NCI-H146 (cell line): ENCODE results near the gene MED12L.
A peak's percentile ranks its signal among the peaks of the same experiment; 100 is the strongest.
"Not testable (repeated sequence)": the region's sequence is repeated elsewhere in the genome, so short reads cannot be mapped to it uniquely, and the experiment has no call there.

ENCODE experiments used
- DNase-seq: peaks from one replicate; lab custom pipeline; 2025; lab: John Stamatoyannopoulos, UW

The MED12L gene

DNA sequence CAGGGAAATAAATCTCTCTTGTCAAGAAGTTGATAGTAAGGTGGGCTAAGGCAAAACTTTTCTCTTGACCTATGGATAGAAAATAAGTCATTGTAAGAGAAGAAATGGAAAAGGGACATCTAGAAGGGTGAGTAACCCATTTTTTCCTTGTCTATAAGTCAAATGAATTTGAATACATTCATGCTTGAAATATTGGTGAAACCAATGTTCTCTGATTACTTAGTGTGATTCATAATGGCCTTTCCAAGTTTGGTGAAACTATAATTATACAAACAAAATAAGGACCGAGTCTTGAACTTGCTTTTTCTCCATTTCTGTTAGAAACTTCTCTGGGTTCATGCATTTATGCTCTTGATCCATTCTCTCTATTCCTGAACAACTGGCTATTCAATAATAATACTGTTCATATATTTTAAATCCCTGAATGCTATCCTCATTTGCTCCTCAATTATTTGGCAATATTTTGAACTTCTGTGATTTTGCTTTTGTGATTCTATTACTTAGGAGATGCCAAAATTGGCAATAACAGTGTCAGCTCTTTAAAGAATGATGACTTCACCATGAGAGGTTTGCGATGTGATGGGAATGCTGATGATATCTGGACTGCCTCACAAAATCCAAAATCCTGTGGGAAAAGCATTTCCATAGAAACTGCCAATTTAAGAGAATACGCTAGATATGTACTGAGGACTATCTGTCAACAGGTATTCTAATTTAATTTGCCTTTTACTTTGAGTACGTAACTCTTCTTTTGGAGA is 286.8 kb downstream of the MED12L start:
- DNase-seq: no peak

DNA sequence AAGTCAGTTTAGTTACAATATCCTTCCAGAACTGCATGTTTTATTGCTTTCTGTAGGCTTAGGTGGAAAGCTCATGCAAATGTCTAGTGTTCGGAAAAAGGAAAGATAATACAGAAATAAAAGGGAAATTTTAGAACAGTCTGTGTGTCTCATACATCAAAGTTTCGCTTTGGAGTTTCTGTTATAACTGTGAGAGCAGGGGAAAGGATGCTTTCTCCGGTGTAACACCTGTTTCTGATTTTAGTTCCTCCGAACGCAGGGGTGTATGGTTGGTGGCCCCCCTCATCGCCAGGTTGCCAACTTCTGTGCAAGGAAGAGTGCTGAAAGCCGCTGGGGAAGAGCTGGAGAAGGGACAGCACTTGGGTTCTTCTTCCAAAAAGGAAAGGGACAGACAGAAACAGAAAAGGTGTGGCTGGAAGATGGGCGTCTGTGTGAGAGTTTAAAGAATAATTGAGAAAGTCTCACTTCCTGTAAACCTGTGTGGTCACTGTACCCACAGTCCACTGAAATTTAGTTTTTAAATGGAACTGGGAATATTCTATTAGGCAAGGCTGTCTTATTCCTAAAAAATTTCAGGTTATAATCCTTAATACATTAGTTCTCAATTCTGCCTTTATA is 292.4 kb downstream of the MED12L start:
- no peak for DNase-seq

DNA sequence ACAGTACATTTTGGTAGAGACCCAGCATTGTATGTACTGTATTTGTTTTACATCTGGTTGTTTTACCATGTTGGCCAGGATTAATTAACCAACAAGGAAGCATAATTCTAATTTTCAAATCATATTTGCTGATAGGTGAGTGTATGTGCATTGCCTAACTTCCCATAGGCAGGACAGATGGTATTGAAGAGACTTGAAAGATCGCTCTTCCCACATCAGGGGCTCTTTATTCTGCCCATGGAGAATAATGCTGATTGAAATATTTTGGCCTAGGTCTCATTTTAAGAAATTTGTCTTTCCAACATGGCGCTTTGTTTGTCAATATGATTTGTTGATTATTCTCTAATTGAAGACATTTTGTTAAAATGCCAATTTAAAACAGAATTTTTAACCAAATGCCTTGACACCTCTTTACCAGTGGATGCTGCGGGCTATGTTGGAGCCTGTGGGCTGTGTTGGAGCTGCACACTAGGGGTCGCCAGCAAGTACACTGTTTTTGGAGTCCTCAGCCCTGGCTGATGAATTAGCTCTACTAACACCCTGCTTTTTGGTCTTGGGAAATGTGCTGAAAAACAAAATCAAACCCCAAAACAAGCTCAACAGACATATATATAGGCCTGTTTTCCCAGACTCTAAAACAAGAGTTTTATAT is 293.7 kb downstream of the MED12L start:
- DNase-seq: peak; percentile 30

DNA sequence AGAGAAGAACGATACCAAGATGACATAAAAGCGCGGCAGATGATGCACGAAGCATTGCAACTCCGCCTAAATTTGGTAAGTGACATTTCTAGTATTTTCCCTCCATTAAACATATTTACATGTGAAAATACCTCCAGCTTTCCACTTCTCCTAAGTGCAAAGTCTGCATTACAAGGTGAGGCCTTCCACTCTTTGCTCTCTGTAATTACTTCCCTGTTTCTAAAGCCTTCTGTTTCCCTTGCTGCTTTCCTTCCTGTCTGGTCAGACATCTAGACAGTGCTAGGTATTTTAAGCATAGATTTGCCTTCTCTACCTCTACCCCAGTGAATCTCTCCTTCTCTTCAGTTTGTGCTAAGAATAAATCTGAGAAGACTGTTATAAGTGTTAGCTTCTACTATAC is 297.2 kb downstream of the MED12L start:
- no peak for DNase-seq

DNA sequence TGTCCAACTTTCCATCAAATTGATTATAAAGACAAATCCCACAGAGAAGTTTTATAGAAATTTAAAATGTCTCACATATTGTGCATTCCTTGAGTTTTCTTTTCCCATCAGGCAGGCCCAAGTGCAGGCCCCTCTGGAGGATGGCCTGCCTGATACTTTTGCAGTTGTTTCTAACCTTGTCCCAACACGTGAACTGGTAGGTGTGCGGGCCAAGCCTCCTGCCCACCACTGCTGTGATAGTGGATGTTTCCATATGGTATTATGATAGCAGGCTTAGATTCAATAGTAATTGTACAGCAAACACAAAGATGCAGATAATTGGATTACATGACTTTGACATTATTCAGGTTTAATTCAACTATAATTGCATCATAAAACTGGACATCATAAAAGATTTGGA is 297.6 kb downstream of the MED12L start:
- DNase-seq: peak; percentile 12

DNA sequence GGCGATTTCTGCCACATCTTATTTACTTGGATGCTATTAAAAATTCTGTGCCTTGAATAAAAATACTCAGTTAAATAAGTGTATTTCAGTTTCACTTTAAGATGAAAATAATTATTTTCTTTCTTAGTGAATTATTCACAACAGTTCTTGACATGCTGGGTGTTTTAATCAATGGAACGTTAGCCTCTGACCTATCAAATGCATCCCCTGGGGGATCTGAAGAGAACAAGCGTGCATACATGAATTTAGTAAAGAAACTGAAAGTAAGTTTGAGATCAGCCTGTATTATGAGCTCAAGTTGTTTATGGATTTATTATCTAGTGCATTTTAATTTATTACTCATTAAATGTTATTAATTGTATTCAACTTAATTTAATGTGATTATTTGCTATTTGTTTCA is 298.5 kb downstream of the MED12L start:
- no peak for DNase-seq

DNA sequence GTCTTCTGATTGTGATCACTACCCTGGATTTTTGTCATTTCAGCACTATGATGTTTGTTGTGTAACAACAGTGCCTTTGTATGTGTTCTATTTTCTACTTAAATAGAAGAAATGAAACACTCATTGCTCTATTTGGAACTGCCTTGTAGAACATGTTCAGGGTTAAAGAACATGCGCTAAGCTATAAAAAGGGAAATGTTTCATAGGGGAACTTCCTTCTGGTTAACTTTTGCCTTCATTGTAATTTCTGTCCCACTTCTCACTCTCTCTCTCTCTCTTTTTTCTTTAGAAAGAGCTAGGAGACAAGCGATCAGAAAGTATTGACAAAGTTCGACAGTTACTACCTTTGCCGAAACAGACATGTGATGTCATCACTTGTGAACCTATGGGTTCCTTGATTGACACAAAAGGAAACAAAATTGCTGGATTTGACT is 299.3 kb downstream of the MED12L start, which contains the start of gene P2RY12:
TSS of gene P2RY12 (minus strand) at position 13 of the 434 bp plus-strand sequence. CDS start 45,908 bp downstream, outside the sequence.
- no peak for DNase-seq

DNA sequence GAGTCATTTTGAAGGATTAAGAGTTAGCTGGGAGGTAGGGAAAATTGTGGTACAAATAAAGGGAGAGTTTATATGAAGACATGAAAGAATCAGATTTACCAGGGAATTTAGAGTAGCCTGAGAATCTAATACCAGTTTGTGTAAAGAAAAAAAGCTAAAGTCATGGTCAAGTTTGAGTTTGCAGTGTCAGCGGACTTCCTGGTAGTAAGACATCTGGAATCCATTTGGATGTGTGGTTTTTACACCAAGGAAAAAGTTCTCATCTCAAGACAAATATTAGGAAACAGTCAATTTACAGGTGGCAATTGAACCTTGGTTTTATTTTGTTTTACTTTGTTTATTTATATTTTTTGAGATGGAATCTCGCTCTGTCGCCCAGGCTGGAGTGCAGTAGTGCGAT is 300.6 kb downstream of the MED12L start:
- DNase-seq: no peak

DNA sequence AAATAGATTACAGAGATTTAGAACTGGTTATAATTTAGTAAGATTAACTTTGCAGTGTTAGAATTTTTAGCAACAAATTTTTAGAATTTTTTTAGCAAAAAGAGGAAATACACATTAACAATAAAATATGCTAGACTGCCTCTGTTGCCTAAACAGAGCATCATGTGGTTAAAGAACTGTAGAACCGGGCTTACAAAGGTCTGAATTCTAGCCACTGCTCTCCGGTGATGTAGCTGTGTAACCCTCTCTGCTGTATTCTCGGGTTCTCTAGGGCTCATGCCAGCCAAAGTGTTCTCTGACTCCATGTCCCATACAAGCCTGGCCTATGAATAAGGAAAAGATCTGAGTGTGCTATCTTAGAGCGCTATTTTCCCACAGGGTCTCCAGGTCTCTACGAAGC is 302.0 kb downstream of the MED12L start:
- DNase-seq: no peak

DNA sequence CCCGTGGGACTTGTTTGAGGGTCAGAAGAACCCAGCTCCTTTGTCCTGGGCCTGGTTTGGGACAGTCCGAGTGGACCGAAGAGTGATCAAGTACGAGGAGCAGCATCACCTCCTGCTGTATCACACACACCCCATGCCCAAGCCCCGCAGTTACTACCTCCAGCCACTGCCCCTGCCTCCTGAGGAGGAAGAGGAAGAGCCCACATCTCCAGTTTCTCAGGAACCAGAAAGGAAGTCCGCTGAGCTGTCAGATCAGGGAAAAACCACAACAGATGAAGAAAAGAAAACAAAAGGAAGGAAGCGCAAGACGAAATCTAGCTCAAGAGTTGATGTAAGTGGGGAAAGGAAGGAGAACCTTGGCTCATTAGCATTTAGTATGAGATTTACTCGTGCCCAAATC is 302.4 kb downstream of the MED12L start:
- no peak for DNase-seq

DNA sequence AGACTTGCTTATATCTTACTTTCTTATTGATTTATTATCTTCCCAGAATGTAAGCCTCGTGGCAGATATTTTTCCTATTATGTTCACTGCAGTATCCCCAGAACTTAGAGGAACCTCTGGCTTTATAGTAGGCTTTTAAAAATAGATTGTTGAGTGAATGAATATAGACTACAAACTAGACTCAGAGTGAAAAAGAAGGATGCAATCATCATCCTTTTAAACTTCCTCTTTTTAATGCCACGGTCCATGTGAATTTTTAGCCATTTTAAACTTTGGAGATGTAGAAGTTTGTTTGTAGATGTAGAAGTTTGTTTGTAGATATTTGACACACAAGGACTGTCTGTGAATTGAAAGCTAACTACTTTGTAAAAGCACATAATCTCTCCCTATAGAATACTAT is 306.3 kb downstream of the MED12L start:
- no peak for DNase-seq

DNA sequence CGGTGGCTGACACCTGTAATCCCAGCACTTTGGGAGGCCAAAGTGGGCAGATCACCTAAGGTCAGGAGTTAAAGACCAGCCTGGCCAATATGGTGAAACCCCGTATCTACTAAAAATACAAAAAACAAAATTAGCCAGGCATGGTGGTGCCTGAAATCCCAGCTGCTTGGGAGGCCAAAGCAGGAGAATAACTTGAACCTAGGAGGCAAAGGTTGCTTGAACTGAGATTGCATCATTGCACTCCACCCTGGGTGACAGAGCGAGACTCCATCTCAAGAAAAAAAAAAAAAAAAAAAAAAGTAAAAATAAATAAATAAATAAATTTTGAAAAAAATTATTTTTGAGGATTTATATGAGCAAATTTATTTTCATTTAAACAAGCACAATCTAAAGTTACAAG is 306.7 kb downstream of the MED12L start:
- DNase-seq: not testable (repeated sequence)

DNA sequence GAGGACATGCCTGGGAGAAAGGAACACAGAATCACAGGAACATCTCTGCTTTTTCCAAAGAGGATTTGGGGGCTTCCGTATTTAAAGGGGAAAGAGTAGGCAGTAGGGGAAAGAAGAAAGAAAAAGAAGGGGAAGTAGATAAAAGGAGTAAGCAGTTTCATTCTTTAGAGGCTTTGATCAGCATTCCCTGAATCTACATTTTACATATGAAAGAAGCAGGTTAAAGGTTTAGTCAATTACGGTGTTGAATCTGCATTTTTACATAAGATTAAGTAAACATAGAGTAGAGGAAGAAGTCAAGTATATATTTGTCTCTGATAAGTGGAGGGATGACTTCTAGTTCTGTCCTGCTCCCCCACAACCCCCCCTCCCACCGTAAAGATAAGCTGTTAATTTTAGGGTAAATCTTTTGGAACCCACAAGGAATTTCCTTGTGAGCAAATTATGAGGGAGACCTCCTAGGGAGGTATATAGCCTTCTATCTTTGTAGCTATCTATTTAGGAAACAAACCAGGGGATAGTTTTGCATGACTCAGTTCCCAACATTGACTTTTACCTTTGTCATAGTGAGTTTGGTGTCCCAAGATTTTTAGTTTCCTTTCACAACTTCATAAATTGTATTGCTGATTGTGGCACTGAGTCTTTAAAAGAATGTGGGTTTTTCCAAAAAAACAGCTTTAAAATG is 307.8 kb downstream of the MED12L start:
- no peak for DNase-seq

DNA sequence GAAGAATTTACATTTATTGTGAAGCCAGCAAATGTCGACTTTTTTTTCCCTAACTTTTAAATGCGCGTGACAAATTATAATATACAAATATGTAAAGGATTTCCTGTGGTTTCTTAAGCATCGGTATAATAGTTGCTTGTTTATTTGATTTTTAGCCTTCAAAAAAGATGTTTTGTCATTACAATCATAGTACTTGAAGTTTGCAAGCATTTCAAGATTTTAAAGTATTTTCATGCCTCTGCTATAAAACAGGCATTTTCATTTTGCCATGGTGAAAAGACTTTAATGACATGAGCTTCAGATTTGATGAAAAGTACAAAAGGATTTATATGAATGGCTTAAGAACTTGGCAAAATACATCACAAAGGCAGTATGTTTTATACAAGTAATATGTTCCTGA is 308.5 kb downstream of the MED12L start:
- DNase-seq: no peak

DNA sequence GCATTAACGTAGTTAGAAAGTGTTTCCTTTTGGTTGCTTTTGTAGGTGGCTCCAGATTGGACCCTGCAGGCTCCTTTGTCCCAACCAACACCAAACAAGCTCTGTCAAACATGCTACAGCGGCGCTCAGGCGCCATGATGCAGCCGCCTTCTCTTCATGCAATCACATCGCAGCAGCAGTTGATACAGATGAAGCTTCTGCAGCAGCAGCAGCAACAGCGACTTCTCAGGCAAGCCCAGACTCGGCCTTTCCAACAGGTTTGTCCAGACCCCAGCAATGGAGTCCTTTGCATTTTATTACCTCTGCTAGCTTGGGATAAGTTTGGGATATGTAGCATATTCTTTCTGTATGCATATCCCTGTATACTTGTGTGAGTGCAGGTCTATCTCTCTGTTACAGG is 309.1 kb downstream of the MED12L start:
- no peak for DNase-seq

DNA sequence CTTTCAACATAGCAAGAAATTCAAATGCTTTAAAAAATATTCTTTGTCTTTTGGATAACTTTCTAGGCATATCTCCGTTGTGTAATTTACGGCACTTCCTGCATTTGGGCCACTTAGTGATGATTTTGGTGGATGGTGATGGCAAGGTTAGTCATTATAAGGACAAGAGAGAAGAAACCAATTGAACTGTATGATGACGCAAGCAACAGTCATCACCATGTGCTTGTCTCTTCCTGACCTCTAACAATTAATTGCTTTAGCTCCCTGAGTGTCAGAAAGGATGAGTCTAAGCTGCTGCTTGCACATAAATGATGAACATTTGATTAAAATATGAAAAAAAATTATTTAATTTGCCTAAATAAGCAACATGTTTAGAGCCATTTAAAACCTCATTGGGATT is 310.3 kb downstream of the MED12L start:
- DNase-seq: no peak

DNA sequence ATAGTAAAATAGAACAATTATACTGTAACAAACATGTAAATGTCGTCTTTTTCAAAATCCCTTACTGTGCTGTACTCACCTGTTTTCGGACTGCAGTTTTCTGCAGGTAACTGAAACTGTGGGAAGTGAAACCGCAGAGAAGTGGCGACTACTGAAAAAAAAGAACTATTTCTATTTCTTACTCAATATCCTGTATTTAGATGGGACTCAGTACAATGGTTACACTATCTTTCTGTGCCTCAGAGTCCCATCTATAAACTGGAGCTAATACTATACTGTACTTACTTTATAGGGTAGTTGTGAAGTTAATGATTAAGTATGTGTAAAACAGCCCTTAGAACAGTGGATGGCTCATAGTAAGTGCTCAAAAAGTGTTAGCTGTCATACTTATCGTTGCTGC is 313.4 kb downstream of the MED12L start:
- DNase-seq: no peak

DNA sequence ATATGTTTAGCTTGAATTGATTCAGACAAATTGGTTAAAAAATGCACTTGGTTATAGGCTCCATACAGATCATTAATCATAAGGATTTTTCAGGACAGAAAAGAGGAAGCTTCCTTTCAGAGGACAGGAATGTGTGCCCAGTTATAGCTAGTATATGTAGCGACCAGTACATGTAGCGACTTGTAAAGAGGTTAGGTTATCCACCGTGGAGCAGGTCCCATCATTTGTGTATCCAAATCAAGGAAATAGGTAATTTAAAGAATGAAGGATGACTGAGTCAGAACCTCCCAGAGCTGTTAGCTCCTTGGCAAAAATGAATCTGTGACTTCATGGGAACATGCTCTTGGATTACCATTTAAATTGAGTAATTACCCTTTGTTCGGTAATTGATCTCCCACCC is 314.9 kb downstream of the MED12L start:
- DNase-seq: no peak

DNA sequence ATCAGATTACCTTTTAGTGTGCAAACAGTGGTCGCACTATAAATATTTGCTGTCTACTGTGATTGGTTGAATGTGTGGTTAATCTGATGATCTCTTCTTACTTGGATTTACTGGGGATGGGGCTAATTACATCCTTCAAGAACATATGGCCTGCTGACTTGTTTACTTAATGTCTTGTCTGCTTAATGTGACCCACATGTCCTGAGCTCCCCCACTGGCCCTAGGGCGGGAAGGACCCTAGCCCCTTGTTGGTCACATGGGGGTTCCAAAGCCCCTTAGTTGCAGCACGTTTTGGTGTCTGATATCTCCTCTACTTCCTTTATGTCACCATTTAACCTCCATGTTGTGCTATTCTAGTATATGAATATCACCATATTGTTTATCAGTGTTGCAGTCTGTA is 316.9 kb downstream of the MED12L start:
- DNase-seq: peak; percentile 8

DNA sequence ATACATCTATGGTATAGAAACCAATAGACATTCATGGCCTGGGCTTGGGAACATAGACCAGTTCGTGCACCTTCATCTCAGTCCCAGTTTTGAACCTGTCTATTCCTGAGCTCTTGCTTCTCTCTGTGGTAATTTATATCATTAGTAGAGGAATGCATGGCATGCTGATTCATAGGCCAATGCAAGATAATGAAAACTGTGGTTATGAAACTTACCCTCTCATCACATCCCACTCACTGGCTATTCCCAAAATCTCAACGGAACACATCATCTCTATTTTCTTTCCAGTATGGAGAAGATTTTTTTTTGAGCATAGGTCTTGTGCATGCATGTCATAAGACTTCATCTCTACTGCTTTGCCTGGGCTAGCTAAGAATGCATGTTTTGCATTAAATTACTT is 317.8 kb downstream of the MED12L start:
- no peak for DNase-seq

DNA sequence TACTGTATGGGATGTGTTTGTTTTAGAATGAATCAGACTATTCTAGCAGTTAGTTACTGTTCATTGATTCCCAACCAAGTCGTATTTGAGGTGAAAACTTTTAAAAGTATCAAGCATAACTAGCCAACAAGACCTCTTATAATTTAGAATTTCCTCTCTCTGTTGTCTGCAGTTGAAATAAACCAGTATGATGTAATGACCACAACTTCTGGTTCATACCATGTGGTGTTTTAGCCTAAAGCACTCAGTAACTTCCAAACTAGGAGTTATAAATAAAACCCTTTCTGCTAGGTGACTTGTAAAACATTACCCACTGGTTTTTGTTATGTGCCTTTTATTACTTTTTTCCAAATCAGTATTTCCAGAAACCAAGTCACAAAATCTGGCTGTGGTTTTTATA is 318.9 kb downstream of the MED12L start:
- DNase-seq: no peak

DNA sequence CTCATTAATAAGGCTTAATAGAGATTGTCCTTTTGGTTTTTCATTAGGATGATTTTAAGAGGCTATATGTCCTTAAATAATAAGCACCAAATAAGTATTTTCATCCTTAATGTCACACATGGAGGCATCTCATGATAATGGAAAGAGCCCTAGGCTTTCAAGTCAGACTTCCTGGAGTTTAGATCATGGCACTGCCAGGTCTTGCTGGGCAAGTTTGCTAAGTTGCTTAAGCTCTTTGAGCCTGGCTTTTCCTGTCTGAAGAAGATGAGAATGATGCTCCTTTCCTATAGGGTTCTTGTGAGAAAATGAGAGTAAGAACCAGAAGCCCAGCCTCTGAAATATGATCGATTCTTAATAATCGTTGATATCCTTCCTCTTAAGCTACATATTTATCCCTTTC is 322.5 kb downstream of the MED12L start:
- no peak for DNase-seq
